Suprapubic skin (tissue), 4 donors: ENCODE data around the gene CAPZB. TPM values are rescaled to one million over a fixed set of nuclear protein-coding genes. Genes with fewer than 3 reads are reported as not detected.
A peak's percentile ranks its signal among the peaks of the same experiment; 100 is the strongest.

Source experiments
- DNase-seq, 2 donors: peaks; one replicate each; pipeline ENCODE4 v3.0.0-alpha.2; 2019; ENCODE audit warnings: low spot score in 2 of 2
- H3K27ac ChIP-seq: fragments of 200-600 bp; sonication (generic); one replicate; pipeline ENCODE4 v1.5.1; 2019
- H3K27me3 ChIP-seq: fragments of 200-600 bp; sonication (generic); one replicate; pipeline ENCODE4 v1.5.1; 2019
- H3K36me3 ChIP-seq: fragments of 200-600 bp; sonication (generic); one replicate; pipeline ENCODE4 v1.5.1; 2019
- H3K4me1 ChIP-seq: fragments of 200-600 bp; sonication (generic); one replicate; pipeline ENCODE4 v1.5.1; 2019
- H3K4me3 ChIP-seq: fragments of 200-600 bp; sonication (generic); one replicate; pipeline ENCODE4 v1.5.1; 2019; ENCODE audit warnings: mild to moderate bottlenecking
- H3K9me3 ChIP-seq: fragments of 200-600 bp; sonication (generic); one replicate; pipeline ENCODE4 v1.5.1; 2019
- EP300 ChIP-seq: sonication (generic); formaldehyde crosslinking; IDR thresholded peaks from one replicate; pipeline ENCODE4 v1.6.1; 2017; ENCODE audit warnings: antibody characterized with exemption
- POLR2A ChIP-seq, 2 donors: fragments of 450-650 bp; IDR thresholded peaks; one replicate each; pipeline ENCODE4 v1.6.1; 2017; ENCODE audit warnings: antibody characterized with exemption in 2 of 2, mild to moderate bottlenecking in 2 of 2, moderate library complexity in 2 of 2
- POLR2AphosphoS5 ChIP-seq, 3 donors: sonication (generic); formaldehyde crosslinking; IDR thresholded peaks; one replicate each; pipeline ENCODE4 v1.6.1; 2017; ENCODE audit warnings: antibody characterized with exemption in 3 of 3
- WGBS: methylation state at CpG from one replicate; pipeline ENCODE4 v1.1.5; 2018; 5-methylcytosine and 5-hydroxymethylcytosine counted together
- total RNA-seq, 4 donors: library from RNA; depleted of rRNA; stranded (reverse); fragments of >200 nt; gene quantifications; one replicate each; pipeline ENCODE4 v1.1.0, GENCODE V29; 2016
- TF ChIP-seq, protein P1 (sequence below), 2 donors: fragments of 200-600 bp in 1 of 2; fragments of 450-650 bp in 1 of 2; sonication (generic) in 1 of 2; IDR thresholded peaks; one replicate each; pipeline ENCODE4 v1.5.1; 2016 to 2019; ENCODE audit warnings: antibody characterized with exemption in 2 of 2, mild to moderate bottlenecking in 1 of 2, moderate library complexity in 1 of 2

The CAPZB gene
- total RNA-seq, 4 donors from 2014 or later, result 101 to 130 (median 126) TPM

DNA sequence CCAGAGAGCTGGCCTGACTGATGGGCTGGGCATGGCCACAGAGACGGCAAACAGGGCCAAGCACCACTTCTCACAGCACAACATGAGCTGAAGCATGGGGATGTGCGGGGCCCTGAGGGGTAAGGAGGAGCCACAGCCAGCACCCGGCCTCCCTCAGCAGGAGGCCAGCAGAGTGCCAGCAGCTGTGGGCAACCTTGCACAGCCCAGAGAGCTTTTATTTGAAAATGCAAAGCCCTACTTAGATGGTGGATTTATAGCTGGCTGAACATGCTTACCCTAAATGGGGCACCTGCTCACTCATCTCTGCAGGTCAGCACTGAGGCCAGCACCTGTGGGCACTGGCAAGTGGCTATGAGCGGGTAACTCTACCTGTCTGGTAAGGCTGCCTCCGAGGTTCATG lies 129.1 kb downstream of the CAPZB start:
- DNase-seq, result no peak
- no peak overlapping the region for H3K4me3 ChIP-seq
- H3K27ac ChIP-seq, result no peak overlapping the region
- WGBS, result 74% methylated on average over 5 of the region's 5 CpGs
- H3K9me3 ChIP-seq, result no peaks in the 10 kb centered on the region
- no peaks in the 10 kb centered on the region for H3K27me3 ChIP-seq
- H3K36me3 ChIP-seq, result peaks cover 62% of the 10 kb centered on the region
- peaks cover 27% of the 10 kb centered on the region for H3K4me1 ChIP-seq
- TF ChIP-seq POLR2AphosphoS5 (IDR thresholded peaks at IDR 0.05), result no peak
- TF ChIP-seq EP300, result no peak
- TF ChIP-seq POLR2A (IDR thresholded peaks at IDR 0.05), result no peak
- TF ChIP-seq, protein P1, sequence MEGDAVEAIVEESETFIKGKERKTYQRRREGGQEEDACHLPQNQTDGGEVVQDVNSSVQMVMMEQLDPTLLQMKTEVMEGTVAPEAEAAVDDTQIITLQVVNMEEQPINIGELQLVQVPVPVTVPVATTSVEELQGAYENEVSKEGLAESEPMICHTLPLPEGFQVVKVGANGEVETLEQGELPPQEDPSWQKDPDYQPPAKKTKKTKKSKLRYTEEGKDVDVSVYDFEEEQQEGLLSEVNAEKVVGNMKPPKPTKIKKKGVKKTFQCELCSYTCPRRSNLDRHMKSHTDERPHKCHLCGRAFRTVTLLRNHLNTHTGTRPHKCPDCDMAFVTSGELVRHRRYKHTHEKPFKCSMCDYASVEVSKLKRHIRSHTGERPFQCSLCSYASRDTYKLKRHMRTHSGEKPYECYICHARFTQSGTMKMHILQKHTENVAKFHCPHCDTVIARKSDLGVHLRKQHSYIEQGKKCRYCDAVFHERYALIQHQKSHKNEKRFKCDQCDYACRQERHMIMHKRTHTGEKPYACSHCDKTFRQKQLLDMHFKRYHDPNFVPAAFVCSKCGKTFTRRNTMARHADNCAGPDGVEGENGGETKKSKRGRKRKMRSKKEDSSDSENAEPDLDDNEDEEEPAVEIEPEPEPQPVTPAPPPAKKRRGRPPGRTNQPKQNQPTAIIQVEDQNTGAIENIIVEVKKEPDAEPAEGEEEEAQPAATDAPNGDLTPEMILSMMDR (IDR thresholded peaks at IDR 0.05), result no peak

DNA sequence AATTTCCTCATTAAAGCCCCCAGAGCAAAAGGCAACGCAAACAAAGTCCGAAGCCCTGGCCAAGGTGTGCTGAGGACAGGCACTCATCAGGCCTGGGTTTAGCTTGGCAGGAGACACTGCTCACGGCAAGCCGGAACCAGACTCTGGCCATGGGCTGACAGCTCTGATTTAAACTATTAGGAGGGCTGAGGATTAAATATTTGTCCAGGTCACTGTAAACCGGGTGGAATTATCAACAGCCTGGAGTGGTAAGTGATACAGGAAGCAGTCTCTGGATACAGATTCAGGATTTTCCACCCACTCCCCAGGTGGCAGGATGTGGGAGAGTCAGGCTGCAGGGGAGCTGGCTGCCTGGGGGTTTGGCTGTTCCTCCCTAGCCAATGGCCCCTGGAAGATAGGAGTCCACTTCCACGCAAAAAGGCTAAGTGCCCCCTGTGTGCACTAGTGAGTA lies 130.8 kb downstream of the CAPZB start:
- Histone ChIP-seq H3K36me3 (peaks cover 73% of the 10 kb centered on the region), H3K27ac (no peak overlapping the region), H3K4me1 (peaks cover 13% of the 10 kb centered on the region), H3K27me3 (no peaks in the 10 kb centered on the region), H3K4me3 (no peak overlapping the region), H3K9me3 (no peaks in the 10 kb centered on the region)
- 82% methylated on average over 6 of the region's 6 CpGs for WGBS
- TF ChIP-seq POLR2A (IDR thresholded peaks at IDR 0.05) (no peak), EP300 (no peak), POLR2AphosphoS5 (IDR thresholded peaks at IDR 0.05) (no peak)
- TF ChIP-seq, protein P1 (IDR thresholded peaks at IDR 0.05), result no peak
- DNase-seq, result no peak

DNA sequence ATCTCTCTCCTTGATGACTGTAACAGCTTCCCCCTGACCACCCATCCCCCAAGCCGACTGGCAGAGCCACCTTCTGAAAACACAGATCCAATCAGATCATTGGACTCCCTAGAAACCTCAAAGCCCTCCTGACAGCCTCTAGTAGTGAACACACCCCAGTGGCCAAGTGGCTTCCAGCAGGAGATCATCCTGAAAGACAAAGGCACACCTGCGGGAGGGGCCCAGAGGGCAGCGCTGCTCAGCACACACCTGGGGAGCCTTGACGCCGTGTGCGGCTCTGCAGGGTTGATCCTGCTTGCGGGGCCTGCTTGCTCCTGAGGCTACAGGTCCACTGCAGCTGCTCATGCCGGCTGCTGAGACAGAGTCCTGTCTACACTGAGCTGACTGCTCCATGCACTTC lies 131.7 kb downstream of the CAPZB start:
- no peak overlapping the region for H3K4me3 ChIP-seq
- 67% methylated on average over 6 of the region's 8 CpGs for WGBS
- DNase-seq, result no peak

DNA sequence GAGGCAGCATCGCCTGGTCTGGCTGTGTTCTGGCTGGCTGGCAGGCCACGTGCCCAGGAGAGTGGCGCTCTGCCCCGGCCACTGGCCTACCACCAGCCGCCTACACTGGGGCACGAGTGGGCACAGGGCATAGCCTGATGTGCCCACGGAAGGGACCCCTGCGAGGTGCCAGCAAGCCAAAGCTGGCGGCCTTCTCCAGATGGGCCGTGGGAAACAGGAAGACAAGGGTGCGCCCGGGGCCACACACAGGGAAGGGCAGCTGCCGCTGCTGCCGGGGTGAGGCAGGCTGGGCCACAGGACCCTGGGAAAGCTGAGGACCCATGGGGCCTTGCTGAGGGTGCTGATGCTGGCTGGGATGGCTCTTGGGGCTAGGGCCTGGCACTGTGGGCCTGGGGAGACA lies 132.5 kb downstream of the CAPZB start:
- Histone ChIP-seq H3K9me3 (no peaks in the 10 kb centered on the region), H3K36me3 (peaks cover 82% of the 10 kb centered on the region), H3K27ac (peak overlapping the region; percentile 25), H3K4me3 (no peak overlapping the region), H3K27me3 (no peaks in the 10 kb centered on the region), H3K4me1 (peaks cover 17% of the 10 kb centered on the region)
- no peak for DNase-seq
- WGBS, result 83% methylated on average over 10 of the region's 14 CpGs
- TF ChIP-seq POLR2AphosphoS5 (IDR thresholded peaks at IDR 0.05), result no peak
- no peak for TF ChIP-seq POLR2A (IDR thresholded peaks at IDR 0.05)
- TF ChIP-seq, protein P1 (IDR thresholded peaks at IDR 0.05), result no peak
- no peak for TF ChIP-seq EP300

More for the DNA sequence above, 131.7 kb downstream of the CAPZB start:
- H3K9me3 ChIP-seq, result no peaks in the 10 kb centered on the region
- H3K27ac ChIP-seq, result no peak overlapping the region
- peaks cover 14% of the 10 kb centered on the region for H3K4me1 ChIP-seq
- H3K36me3 ChIP-seq, result peaks cover 83% of the 10 kb centered on the region
- TF ChIP-seq POLR2AphosphoS5 (IDR thresholded peaks at IDR 0.05), result no peak
- TF ChIP-seq POLR2A (IDR thresholded peaks at IDR 0.05), result no peak
- TF ChIP-seq, protein P1 (IDR thresholded peaks at IDR 0.05), result no peak
- TF ChIP-seq EP300, result no peak
- no peaks in the 10 kb centered on the region for H3K27me3 ChIP-seq

DNA sequence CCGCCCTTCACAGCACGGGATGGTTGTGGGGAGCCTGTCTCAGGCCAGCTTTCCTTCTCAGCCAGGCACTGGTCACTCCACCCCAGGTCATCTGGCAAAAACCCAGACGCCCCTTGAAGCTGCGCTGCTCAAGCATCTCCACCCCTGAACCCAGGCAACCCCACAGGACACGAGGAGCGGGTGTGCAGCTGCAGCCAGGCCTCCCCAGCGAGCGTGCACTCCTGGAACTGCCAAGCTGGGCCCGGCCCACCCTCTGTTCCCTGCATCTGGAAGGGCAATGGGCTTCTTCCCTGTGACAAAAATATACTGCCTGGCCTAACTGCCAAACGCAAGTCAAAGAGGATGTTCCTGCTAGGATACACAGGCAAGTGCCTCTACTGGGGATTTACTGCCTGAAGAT lies 133.5 kb downstream of the CAPZB start:
- Histone ChIP-seq H3K9me3 (no peaks in the 10 kb centered on the region), H3K27me3 (no peaks in the 10 kb centered on the region), H3K4me1 (peaks cover 22% of the 10 kb centered on the region), H3K4me3 (no peak overlapping the region), H3K36me3 (peaks cover 76% of the 10 kb centered on the region), H3K27ac (no peak overlapping the region)
- WGBS, result 78% methylated on average over 10 of the region's 10 CpGs
- TF ChIP-seq POLR2A (IDR thresholded peaks at IDR 0.05), result no peak
- TF ChIP-seq EP300, result no peak
- no peak for TF ChIP-seq POLR2AphosphoS5 (IDR thresholded peaks at IDR 0.05)
- TF ChIP-seq, protein P1 (IDR thresholded peaks at IDR 0.05), result no peak
- DNase-seq, result no peak
